Testis (tissue), 3 donors: ENCODE measurements around the gene GMEB2. TPM values are rescaled to one million over a fixed set of nuclear protein-coding genes. Genes with fewer than 3 reads are reported as not detected.

Experiments
- DNase-seq: peaks from one replicate; pipeline ENCODE4 v3.0.0-alpha.2; 2019
- H3K27ac ChIP-seq, 2 donors: fragments of 200-600 bp; sonication (generic); one replicate each; pipeline ENCODE4 v1.5.1; 2019
- H3K27me3 ChIP-seq: fragments of 200-600 bp; sonication (generic); one replicate; pipeline ENCODE4 v1.5.1; 2019
- H3K36me3 ChIP-seq: fragments of 200-600 bp; sonication (generic); one replicate; pipeline ENCODE4 v1.5.1; 2017; ENCODE audit warnings: low read depth; ENCODE audit errors: missing control alignments
- H3K4me1 ChIP-seq: fragments of 200-600 bp; sonication (generic); one replicate; pipeline ENCODE4 v1.5.1; 2019
- H3K4me3 ChIP-seq, 2 donors: fragments of 200-600 bp; sonication (generic); one replicate each; pipeline ENCODE4 v1.5.1; 2017 to 2019
- H3K9me3 ChIP-seq: fragments of 200-600 bp; sonication (generic); one replicate; pipeline ENCODE4 v1.5.1; 2017
- POLR2A ChIP-seq: fragments of 450-650 bp; IDR thresholded peaks from one replicate; pipeline ENCODE4 v1.6.1; 2017; ENCODE audit warnings: antibody characterized with exemption, mild to moderate bottlenecking, moderate library complexity
- WGBS, 2 donors: methylation state at CpG; one replicate each; pipeline ENCODE4 v1.1.5; 2018; 5-methylcytosine and 5-hydroxymethylcytosine counted together
- intact Hi-C: fragments of 100-400 bp; cut with DNase I; formaldehyde crosslinking; loops from one replicate; pipeline ENCODE4 v1.15.1; 2023; ENCODE audit warnings: low total_unique reads
- polyA plus RNA-seq: library from polyadenylated mRNA; stranded (reverse); fragments of 350-450 nt; fragmentation: Illumina TruSeq; extraction: RNeasy Lipid Tissue Mini Kit (QIAGEN cat#74804); gene quantifications from one replicate; pipeline ENCODE4 v1.2.3, GENCODE V29; 2014; ENCODE audit warnings: low read depth, low replicate concordance; ENCODE audit not compliant: insufficient read depth
- total RNA-seq, 2 donors: library from RNA; depleted of rRNA; stranded (reverse); fragments of >200 nt; gene quantifications; one replicate each; pipeline ENCODE4 v1.2.3, GENCODE V29; 2016
- TF ChIP-seq, protein P1 (sequence below), 3 experiments: fragments of 450-650 bp in 2 of 3; fragments of 200-600 bp in 1 of 3; sonication (generic) in 1 of 3; IDR thresholded peaks; one replicate each; pipeline ENCODE4 v1.5.1; 2016 to 2019; ENCODE audit warnings: antibody characterized with exemption in 3 of 3, mild to moderate bottlenecking in 2 of 3, moderate library complexity in 1 of 3

GMEB2 gene
- total and polyA plus RNA-seq, 3 donors from 2014 or later = 20.3 to 33.1 (median 31.0) TPM

DNA sequence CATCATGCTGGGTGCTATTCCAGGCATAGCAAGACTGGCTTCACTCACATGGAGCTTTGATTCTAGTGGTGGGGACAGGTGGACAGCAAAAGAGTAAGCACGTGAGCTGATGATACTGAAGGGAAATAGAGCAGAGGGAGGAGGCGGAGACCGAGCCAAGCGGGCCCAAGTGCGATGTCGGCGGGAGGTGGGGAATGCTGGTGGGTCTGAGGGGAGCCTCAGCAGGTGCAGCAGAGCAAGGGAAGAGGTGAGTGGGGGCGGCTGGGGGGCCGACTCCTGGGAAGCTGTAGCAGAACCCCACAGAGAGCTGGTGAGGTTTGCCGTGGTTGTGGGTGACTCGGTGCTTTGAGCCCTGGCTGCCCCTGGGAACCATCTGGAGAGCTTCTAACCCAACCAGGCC lies 41.5 kb upstream of the GMEB2 start:
- no peak overlapping the region for H3K4me3 ChIP-seq
- intact Hi-C loops = no loop called here
- no peak for DNase-seq

DNA sequence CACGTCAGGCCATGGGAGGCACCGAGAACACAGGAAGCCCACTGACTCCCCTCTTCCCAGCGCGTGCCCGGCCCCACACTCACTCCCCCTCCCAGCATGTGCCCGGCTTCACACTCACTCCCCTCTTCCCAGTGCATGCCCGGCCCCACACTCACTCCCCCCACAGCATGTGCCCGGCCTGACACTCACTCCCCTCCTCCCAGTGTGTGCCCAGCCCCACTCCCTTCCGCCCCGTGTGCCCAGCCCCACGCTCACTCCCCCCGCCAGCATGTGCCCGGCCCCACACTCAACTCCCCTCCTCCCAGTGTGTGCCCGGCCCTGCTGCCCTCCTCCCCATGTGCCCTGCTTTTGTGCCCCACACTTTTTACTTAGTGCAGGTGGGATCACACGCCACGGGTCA lies 41.0 kb upstream of the GMEB2 start:
- 91 to 95% methylated on average over 16 of the region's 16 CpGs for WGBS, 2 donors
- intact Hi-C loops = no loop called here
- Histone ChIP-seq H3K27me3 (no peaks in the 10 kb centered on the region), H3K36me3 (no peaks in the 10 kb centered on the region), H3K4me3 (no peak overlapping the region), H3K27ac (no peak overlapping the region), H3K4me1 (no peaks in the 10 kb centered on the region), H3K9me3 (no peaks in the 10 kb centered on the region)
- no peak for TF ChIP-seq POLR2A
- TF ChIP-seq, protein P1, sequence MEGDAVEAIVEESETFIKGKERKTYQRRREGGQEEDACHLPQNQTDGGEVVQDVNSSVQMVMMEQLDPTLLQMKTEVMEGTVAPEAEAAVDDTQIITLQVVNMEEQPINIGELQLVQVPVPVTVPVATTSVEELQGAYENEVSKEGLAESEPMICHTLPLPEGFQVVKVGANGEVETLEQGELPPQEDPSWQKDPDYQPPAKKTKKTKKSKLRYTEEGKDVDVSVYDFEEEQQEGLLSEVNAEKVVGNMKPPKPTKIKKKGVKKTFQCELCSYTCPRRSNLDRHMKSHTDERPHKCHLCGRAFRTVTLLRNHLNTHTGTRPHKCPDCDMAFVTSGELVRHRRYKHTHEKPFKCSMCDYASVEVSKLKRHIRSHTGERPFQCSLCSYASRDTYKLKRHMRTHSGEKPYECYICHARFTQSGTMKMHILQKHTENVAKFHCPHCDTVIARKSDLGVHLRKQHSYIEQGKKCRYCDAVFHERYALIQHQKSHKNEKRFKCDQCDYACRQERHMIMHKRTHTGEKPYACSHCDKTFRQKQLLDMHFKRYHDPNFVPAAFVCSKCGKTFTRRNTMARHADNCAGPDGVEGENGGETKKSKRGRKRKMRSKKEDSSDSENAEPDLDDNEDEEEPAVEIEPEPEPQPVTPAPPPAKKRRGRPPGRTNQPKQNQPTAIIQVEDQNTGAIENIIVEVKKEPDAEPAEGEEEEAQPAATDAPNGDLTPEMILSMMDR (IDR thresholded peaks at IDR 0.05) = no peak
- DNase-seq = no peak

More for the DNA sequence above, 41.5 kb upstream of the GMEB2 start:
- Histone ChIP-seq H3K36me3 (no peaks in the 10 kb centered on the region), H3K27me3 (no peaks in the 10 kb centered on the region), H3K27ac (no peak overlapping the region), H3K9me3 (no peaks in the 10 kb centered on the region), H3K4me1 (no peaks in the 10 kb centered on the region)
- TF ChIP-seq POLR2A = no peak
- TF ChIP-seq, protein P1 (IDR thresholded peaks at IDR 0.05) = no peak
- WGBS, 2 donors = 94 to 98% methylated on average over 11 of the region's 11 CpGs

DNA sequence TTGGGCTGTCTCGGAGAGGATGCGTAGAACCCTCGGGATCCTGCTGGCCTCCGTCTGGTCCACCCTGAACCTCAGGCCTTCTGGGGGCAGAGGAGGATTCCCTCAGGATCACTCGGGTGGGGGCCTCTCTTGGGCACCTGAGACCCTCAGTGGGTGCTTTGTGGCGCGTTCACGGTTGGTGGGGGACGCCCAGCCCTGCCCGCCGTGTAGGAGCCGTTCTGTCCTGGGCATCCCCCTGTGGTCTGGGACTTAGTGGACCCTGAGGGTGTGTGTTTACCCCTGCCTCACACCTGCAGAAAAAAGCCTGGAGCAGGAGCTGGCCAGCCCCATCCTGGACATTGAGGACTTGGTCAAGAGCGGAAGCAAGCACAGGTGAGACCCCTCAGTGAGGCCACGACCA lies 38.8 kb upstream of the GMEB2 start:
- WGBS, 2 donors = 97 to 100% methylated on average over 2 to 14 of the region's 14 CpGs
- no peaks in the 10 kb centered on the region for H3K9me3 ChIP-seq
- no peak for DNase-seq

DNA sequence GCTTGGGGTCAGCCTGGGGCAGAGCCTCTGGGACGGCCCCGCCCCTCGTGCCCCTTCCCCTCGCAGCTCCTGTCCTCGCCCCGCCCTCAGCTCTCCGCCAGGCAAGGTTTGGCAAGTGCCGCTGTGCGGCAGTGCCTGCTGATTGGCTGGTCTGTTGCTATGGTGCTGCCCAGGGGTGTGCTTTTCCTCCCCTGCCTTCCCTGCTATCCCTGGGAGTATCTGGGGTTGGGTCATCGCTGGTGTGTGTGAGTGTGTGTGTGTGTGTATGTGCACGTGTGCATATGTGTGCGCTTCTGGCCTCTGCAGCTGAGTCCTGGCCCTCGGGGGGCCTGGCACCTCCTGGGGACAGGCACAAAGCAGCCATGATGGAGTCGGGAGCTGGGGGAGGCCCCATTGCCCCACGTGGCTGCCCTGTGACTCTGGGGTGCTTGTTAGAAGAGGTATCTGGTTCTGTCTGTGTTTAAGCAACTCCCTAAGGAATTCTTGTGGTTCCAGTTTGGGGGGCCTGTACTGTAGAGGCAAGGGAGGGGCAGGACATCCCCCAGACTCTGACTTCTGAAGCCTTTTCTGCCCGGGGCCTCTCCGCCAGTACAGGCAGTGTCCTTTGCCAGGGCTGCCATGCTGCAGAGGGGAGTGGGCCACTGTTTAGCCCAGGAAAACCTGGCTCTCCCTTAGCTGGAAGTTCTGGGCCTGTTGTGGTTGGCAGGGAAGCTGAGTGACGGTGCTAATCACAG lies 38.1 kb upstream of the GMEB2 start:
- DNase-seq = no peak
- Histone ChIP-seq H3K4me1 (no peaks in the 10 kb centered on the region), H3K9me3 (no peaks in the 10 kb centered on the region), H3K27me3 (no peaks in the 10 kb centered on the region), H3K36me3 (no peaks in the 10 kb centered on the region), H3K27ac (no peak overlapping the region), H3K4me3 (no peak overlapping the region)
- intact Hi-C loops = no loop called here
- TF ChIP-seq, protein P1 (IDR thresholded peaks at IDR 0.05) = no peak
- TF ChIP-seq POLR2A = no peak
- 70 to 81% methylated on average over 9 to 18 of the region's 18 CpGs for WGBS, 2 donors

More for the DNA sequence above, 38.8 kb upstream of the GMEB2 start:
- H3K27ac ChIP-seq = no peak overlapping the region
- no peaks in the 10 kb centered on the region for H3K27me3 ChIP-seq
- TF ChIP-seq, protein P1 (IDR thresholded peaks at IDR 0.05) = no peak
- no peak for TF ChIP-seq POLR2A
- no peaks in the 10 kb centered on the region for H3K4me1 ChIP-seq
- no peak overlapping the region for H3K4me3 ChIP-seq
- intact Hi-C loops = no loop called here
- no peaks in the 10 kb centered on the region for H3K36me3 ChIP-seq
